IPS DF 6.9 (cell line): ENCODE data around the gene PNMA6A.
"Not testable (repeated sequence)": the region's sequence is repeated elsewhere in the genome, so short reads cannot be mapped to it uniquely, and the experiment has no call there.

Experiments used
- DNase-seq: peaks from one replicate; pipeline ENCODE4 v3.0.0-alpha.2; 2013; ENCODE audit warnings: low read depth, low spot score
- H3K27ac ChIP-seq: one replicate; pipeline ENCODE4 v1.5.1; 2013; ENCODE audit warnings: low read length, control low read depth
- H3K27me3 ChIP-seq: 2 replicates; pipeline ENCODE4 v1.6.1; 2013; ENCODE audit warnings: mild to moderate bottlenecking, low read length; ENCODE audit not compliant: control insufficient read depth, insufficient read depth
- H3K36me3 ChIP-seq: 2 replicates; pipeline ENCODE4 v1.6.1; 2013; ENCODE audit warnings: low read length; ENCODE audit not compliant: control insufficient read depth, insufficient read depth
- H3K4me1 ChIP-seq: 2 replicates; pipeline ENCODE4 v1.6.1; 2013; ENCODE audit warnings: low read length; ENCODE audit not compliant: control insufficient read depth, insufficient read depth
- H3K4me3 ChIP-seq: 2 replicates; pipeline ENCODE4 v1.5.1; 2013; ENCODE audit warnings: mild to moderate bottlenecking, low read length
- H3K9me3 ChIP-seq: 2 replicates; pipeline ENCODE4 v1.6.1; 2013; ENCODE audit warnings: low read length, inconsistent platforms; ENCODE audit not compliant: control insufficient read depth, insufficient read depth
- WGBS: extraction: QIAGEN DNeasy Blood & Tissue Kit; methylation state at CpG from one replicate; pipeline ENCODE4 v1.1.7; 2013; ENCODE audit warnings: mixed read lengths, missing lambda C conversion rate; ENCODE audit not compliant: insufficient read length, insufficient coverage; 5-methylcytosine and 5-hydroxymethylcytosine counted together

The PNMA6A gene

GRCh38 chrX:153057281-153057680, 15.0 kb upstream of the PNMA6A start:
- no peaks in the 10 kb centered on the region for H3K9me3 ChIP-seq
- H3K36me3 ChIP-seq: no peaks in the 10 kb centered on the region
- no CpG with 5 or more reads among the region's 11 CpGs for WGBS
- no peak for DNase-seq
- H3K27ac ChIP-seq: no peak overlapping the region
- H3K27me3 ChIP-seq: no peaks in the 10 kb centered on the region; the same call in 1 of the 2 replicates
- H3K4me1 ChIP-seq: peaks cover 3% of the 10 kb centered on the region; the same call in 1 of the 2 replicates
- H3K4me3 ChIP-seq: no peak overlapping the region

GRCh38 chrX:153059191-153060094, 12.8 kb upstream of the PNMA6A start:
- DNase-seq: no peak
- H3K27me3 ChIP-seq: no peaks in the 10 kb centered on the region; the same call in 1 of the 2 replicates
- no peaks in the 10 kb centered on the region for H3K36me3 ChIP-seq
- no peak overlapping the region for H3K4me3 ChIP-seq
- no peak overlapping the region for H3K27ac ChIP-seq
- WGBS: no CpG with 5 or more reads among the region's 18 CpGs
- peaks cover 3% of the 10 kb centered on the region; the same call in 1 of the 2 replicates for H3K4me1 ChIP-seq
- H3K9me3 ChIP-seq: no peaks in the 10 kb centered on the region

- no peaks in the 10 kb centered on the region; the same call in 1 of the 2 replicates for H3K27me3 ChIP-seq
- no peak for DNase-seq
- no CpG with 5 or more reads among the region's 8 CpGs for WGBS
- H3K36me3 ChIP-seq: no peaks in the 10 kb centered on the region
- H3K4me3 ChIP-seq: no peak overlapping the region
- peaks cover 3% of the 10 kb centered on the region; the same call in 1 of the 2 replicates for H3K4me1 ChIP-seq
- no peaks in the 10 kb centered on the region for H3K9me3 ChIP-seq
- no peak overlapping the region for H3K27ac ChIP-seq
These were observed 12.2 kb upstream of the PNMA6A start for GRCh38 chrX:153060095-153060445.

GRCh38 chrX:153061732-153062131, 10.5 kb upstream of the PNMA6A start:
- Histone ChIP-seq H3K27me3 (no peaks in the 10 kb centered on the region; the same call in 1 of the 2 replicates), H3K4me3 (no peak overlapping the region), H3K36me3 (no peaks in the 10 kb centered on the region), H3K9me3 (no peaks in the 10 kb centered on the region), H3K4me1 (peaks cover 2% of the 10 kb centered on the region; the same call in 1 of the 2 replicates), H3K27ac (no peak overlapping the region)
- no CpG with 5 or more reads among the region's 3 CpGs for WGBS
- DNase-seq: no peak

GRCh38 chrX:153063315-153063714, 8.9 kb upstream of the PNMA6A start:
- Histone ChIP-seq H3K4me3 (no peak overlapping the region), H3K9me3 (no peaks in the 10 kb centered on the region), H3K36me3 (no peaks in the 10 kb centered on the region), H3K27ac (no peak overlapping the region), H3K27me3 (no peaks in the 10 kb centered on the region), H3K4me1 (no peaks in the 10 kb centered on the region)
- DNase-seq: no peak

GRCh38 chrX:153064061-153064460, 8.2 kb upstream of the PNMA6A start:
- H3K27ac ChIP-seq: no peak overlapping the region
- H3K27me3 ChIP-seq: no peaks in the 10 kb centered on the region
- H3K36me3 ChIP-seq: no peaks in the 10 kb centered on the region
- no peaks in the 10 kb centered on the region for H3K9me3 ChIP-seq
- no peaks in the 10 kb centered on the region for H3K4me1 ChIP-seq
- no peak overlapping the region for H3K4me3 ChIP-seq
- WGBS: no CpG with 5 or more reads among the region's 2 CpGs
- DNase-seq: no peak

- no peaks in the 10 kb centered on the region for H3K9me3 ChIP-seq
- no CpG with 5 or more reads among the region's 6 CpGs for WGBS
- no peaks in the 10 kb centered on the region for H3K4me1 ChIP-seq
- no peak for DNase-seq
- H3K27ac ChIP-seq: no peak overlapping the region
- no peaks in the 10 kb centered on the region for H3K36me3 ChIP-seq
- H3K4me3 ChIP-seq: no peak overlapping the region
- no peaks in the 10 kb centered on the region for H3K27me3 ChIP-seq
These were observed 6.9 kb upstream of the PNMA6A start for GRCh38 chrX:153065389-153065788.

GRCh38 chrX:153066402-153066801, 5.9 kb upstream of the PNMA6A start:
- H3K9me3 ChIP-seq, H3K27ac ChIP-seq, H3K4me1 ChIP-seq, H3K36me3 ChIP-seq, DNase-seq, H3K4me3 ChIP-seq, H3K27me3 ChIP-seq: not testable (repeated sequence)
- WGBS: no CpG with 5 or more reads among the region's 12 CpGs

GRCh38 chrX:153073331-153073730, 1.1 kb downstream of the PNMA6A start:
- H3K4me1 ChIP-seq, H3K9me3 ChIP-seq, DNase-seq, H3K27me3 ChIP-seq, H3K27ac ChIP-seq, H3K36me3 ChIP-seq, H3K4me3 ChIP-seq: not testable (repeated sequence)
- no CpG with 5 or more reads among the region's 29 CpGs for WGBS

- H3K27me3 ChIP-seq: no peaks in the 10 kb centered on the region
- no peak for DNase-seq
- H3K36me3 ChIP-seq: no peaks in the 10 kb centered on the region
- no CpG with 5 or more reads among the region's 24 CpGs for WGBS
- H3K4me1 ChIP-seq: no peaks in the 10 kb centered on the region
- H3K27ac ChIP-seq: no peak overlapping the region
- no peak overlapping the region for H3K4me3 ChIP-seq
- no peaks in the 10 kb centered on the region for H3K9me3 ChIP-seq
These were observed 2.1 kb downstream of the PNMA6A start for GRCh38 chrX:153074262-153074899.
